ENCODE measurements around the gene NRXN2. TPM values are rescaled to one million over a fixed set of nuclear protein-coding genes. Genes with fewer than 3 reads are reported as not detected.
A peak's percentile ranks its signal among the peaks of the same experiment; 100 is the strongest.

The NRXN2 gene
- total and polyA plus RNA-seq, 3 experiments from 2014 or later: 0.55 to 0.75 TPM; not detected in 1

DNA sequence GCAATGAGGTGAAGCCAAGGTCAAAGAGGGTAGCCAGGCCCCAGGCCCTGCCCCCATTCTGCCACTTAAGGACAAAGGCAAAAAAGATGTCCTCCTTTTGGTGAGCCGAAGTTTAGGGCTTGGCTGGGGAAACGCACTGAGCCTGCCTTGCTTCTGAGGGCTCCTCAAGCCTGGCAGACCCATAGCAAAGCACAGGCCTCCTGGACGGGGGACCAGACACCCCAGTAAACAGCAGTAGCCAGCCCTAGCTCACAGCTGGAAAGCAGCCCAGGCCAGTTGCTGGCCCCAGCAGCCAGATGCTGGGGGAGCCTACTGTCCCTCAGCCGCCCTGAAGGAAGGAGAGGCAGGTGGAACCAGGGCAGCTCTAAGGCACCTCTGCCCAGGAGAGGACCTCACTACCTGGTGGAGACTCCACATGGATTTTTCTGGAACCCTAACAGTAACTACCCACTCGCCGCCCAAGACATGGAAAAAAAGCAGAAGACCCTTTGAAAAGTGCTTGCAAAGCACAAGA, 40.6 kb upstream of the NRXN2 start:
- Histone ChIP-seq H3K4me1 (ENCODE audit: insufficient read depth, low read length) (peaks cover 89% of the 10 kb centered on the region), H3K4me3 (ENCODE audit: low read length) (peak overlapping the region; percentile 47), H3K27ac (ENCODE audit: low read depth, low read length) (no peak overlapping the region), H3K9me3 (ENCODE audit: low read length) (no peaks in the 10 kb centered on the region), H3K36me3 (ENCODE audit: insufficient read depth, low read length) (peaks cover 31% of the 10 kb centered on the region), H3K27me3 (ENCODE audit: insufficient read depth, low read length, poor library complexity, severe bottlenecking) (no peaks in the 10 kb centered on the region)
- ChIA-PET POLR2A (interaction anchor here (0.7 to 15.8 kb wide), 7 partner anchors 8 to 47 kb away, joined by 3 to 220 read pairs (median 9); partner anchors contain the start of genes MEN1, RASGRP2 and SF1), CTCF (interaction anchor here (0.8 to 26.7 kb wide), 7 partner anchors 9 to 75 kb away, joined by 3 to 441 read pairs (median 7); partner anchors contain the start of genes RASGRP2 and SF1)
- H3K9me3 Mint-ChIP-seq: no peaks in the 10 kb centered on the region
- H3K4me1 Mint-ChIP-seq: peaks cover 82 to 92% (median 87%) of the 10 kb centered on the region in 3 donors
- DNase-seq: peak in 2 of 5 donors; percentile 48 to 54
- H3K27me3 Mint-ChIP-seq: peaks cover 0 to 6% of the 10 kb centered on the region in 2 donors
- peaks cover 14 to 68% (median 32%) of the 10 kb centered on the region in 3 donors for H3K36me3 Mint-ChIP-seq
- H3K4me3 Mint-ChIP-seq: peak overlapping the region; percentile 74 to 84 (median 79)
- peak overlapping the region; percentile 84 to 97 (median 90) for H3K27ac Mint-ChIP-seq

DNA sequence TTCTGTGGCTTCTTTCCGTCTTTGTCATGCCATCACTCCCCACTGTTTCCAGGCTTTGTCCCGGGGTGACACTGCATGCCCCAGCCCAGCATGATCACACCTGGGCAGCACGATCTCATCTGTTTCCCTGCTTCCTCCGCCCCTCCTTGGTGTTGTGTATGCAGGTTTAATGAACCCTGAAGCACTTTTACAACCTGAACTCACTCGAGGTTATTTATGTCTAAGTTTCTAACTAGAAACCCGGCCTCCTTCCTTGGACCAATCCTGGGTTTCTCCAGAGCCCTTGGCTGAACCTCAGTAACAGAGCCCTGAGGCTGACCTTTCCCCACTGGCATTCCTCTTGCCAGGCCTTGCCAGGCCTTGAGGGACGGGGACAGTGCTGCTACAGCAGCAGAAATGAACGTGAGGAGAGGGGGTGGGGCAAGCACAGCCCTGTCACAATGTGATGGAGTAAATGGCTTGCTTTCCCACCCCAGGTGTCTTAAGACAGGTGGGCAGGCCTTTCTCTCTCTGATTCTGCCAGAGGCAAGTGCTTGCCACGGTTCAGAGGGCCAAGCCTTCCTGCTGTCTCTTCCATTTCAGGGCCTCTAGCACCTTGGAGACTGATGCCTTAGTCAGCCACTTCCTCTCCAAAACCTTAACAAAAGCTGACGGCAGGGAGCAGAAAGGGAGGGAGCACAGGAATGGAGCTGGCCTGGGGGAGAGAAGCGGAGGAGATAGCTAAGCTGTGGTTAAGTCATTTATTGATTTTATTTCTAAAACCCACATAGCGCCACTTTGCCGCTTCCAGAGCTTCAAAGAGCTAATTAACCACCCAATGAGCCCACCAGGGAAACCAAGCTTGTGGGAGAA, 39.9 kb upstream of the NRXN2 start:
- Histone ChIP-seq H3K9me3 (ENCODE audit: low read length) (no peaks in the 10 kb centered on the region), H3K4me3 (ENCODE audit: low read length) (no peak overlapping the region), H3K27me3 (ENCODE audit: insufficient read depth, low read length, poor library complexity, severe bottlenecking) (no peaks in the 10 kb centered on the region), H3K36me3 (ENCODE audit: insufficient read depth, low read length) (peaks cover 24% of the 10 kb centered on the region), H3K27ac (ENCODE audit: low read depth, low read length) (no peak overlapping the region), H3K4me1 (ENCODE audit: insufficient read depth, low read length) (peaks cover 82% of the 10 kb centered on the region)
- peak overlapping the region; percentile 74 to 84 (median 79) for H3K4me3 Mint-ChIP-seq
- no peaks in the 10 kb centered on the region for H3K9me3 Mint-ChIP-seq
- H3K27me3 Mint-ChIP-seq: peaks cover 0 to 6% of the 10 kb centered on the region in 2 donors
- peak overlapping the region; percentile 84 to 98 (median 90) for H3K27ac Mint-ChIP-seq
- H3K4me1 Mint-ChIP-seq: peaks cover 76 to 85% (median 80%) of the 10 kb centered on the region in 3 donors
- DNase-seq: peak in 2 of 5 donors; percentile 44 to 52
- POLR2A ChIA-PET: interaction anchor here (1.0 to 15.8 kb wide), 7 partner anchors 9 to 48 kb away, joined by 3 to 220 read pairs (median 9); partner anchors contain the start of genes MEN1, RASGRP2 and SF1
- H3K36me3 Mint-ChIP-seq: peaks cover 14 to 61% (median 27%) of the 10 kb centered on the region in 3 donors
- CTCF ChIA-PET: interaction anchor here (1.2 to 26.7 kb wide), 4 partner anchors 9 to 74 kb away, joined by 3 to 441 read pairs (median 6); partner anchors contain the start of gene RASGRP2

DNA sequence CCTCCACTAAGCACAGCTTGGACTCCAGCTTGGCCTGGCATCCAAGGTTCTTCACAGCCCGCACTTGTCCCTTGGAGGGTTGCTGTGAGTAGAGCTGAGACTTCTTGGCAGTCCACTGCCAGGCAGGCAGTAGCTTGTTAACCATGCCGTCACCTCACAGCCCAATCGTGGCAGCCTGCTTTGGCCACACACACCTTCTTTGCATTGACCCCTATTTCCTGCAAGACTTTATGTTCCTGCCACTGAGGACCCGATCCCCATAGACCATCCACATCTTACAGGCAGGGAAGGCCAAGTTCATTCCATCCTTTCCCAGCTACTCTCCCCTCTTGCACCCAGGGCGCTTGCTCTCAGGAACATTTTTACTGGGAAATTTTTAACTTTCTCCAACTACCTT, 39.3 kb upstream of the NRXN2 start:
- no peaks in the 10 kb centered on the region for H3K9me3 ChIP-seq (ENCODE audit: low read length)
- CTCF ChIA-PET: interaction anchor here (1.2 to 26.7 kb wide), 3 partner anchors 10 to 74 kb away, joined by 3 to 441 read pairs (median 4); partner anchors contain the start of gene RASGRP2
- H3K4me1 Mint-ChIP-seq: peaks cover 72 to 81% (median 74%) of the 10 kb centered on the region in 3 donors
- peak in 1 of 5 donors; percentile 42 for DNase-seq
- POLR2A ChIA-PET: interaction anchor here (1.1 to 15.8 kb wide), 4 partner anchors 9 to 18 kb away, joined by 4 to 220 read pairs (median 25); partner anchors contain the start of genes RASGRP2 and SF1
- peaks cover 9 to 57% (median 26%) of the 10 kb centered on the region in 3 donors for H3K36me3 Mint-ChIP-seq
- H3K27me3 Mint-ChIP-seq: peaks cover 0 to 3% of the 10 kb centered on the region in 2 donors
- no peak overlapping the region for H3K4me3 ChIP-seq (ENCODE audit: low read length)
- peak overlapping the region; percentile 74 to 84 (median 79) for H3K4me3 Mint-ChIP-seq
- no peak overlapping the region for H3K27ac ChIP-seq (ENCODE audit: low read depth, low read length)
- peak overlapping the region; percentile 84 to 98 (median 90) for H3K27ac Mint-ChIP-seq
- H3K27me3 ChIP-seq (ENCODE audit: insufficient read depth, low read length, poor library complexity, severe bottlenecking): no peaks in the 10 kb centered on the region
- H3K36me3 ChIP-seq (ENCODE audit: insufficient read depth, low read length): peaks cover 18% of the 10 kb centered on the region
- H3K9me3 Mint-ChIP-seq: no peaks in the 10 kb centered on the region
- peaks cover 76% of the 10 kb centered on the region for H3K4me1 ChIP-seq (ENCODE audit: insufficient read depth, low read length)

DNA sequence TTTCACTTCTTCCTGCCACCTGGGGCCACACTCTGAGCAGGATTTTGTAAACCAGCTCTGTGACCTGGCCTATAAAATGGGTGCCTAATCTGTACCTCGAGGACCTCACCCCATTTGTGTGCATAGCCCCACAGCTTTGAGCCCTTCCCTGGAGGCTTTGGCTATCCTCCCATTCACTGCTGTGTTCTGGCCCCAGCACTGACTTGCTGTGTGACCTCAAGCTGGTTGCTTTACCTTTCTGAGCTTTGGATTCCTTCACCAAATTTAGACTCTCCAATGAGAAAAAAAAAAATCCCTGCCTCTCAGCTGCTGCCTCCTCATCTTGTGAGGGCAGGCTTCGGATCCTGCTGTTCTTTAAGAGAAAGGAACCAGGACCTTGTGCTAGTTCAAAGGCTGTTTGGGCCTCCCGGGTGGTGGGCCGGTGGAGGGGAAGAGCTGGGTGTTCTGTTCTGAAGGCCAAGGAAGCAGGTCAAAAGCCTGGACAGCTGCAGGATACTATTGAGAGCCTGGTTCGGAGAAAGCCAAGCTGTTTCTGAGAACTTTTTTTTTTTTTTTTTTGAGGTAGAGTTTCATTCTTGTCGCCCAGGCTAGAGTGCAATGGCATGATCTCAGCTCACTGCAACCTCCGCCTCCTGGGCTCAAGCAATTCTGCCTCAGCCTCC, 37.9 kb upstream of the NRXN2 start:
- ChIA-PET CTCF (interaction anchor here (1.4 to 26.7 kb wide), 6 partner anchors 10 to 72 kb away, joined by 4 to 441 read pairs (median 5); partner anchors contain the start of genes RASGRP2 and SF1), POLR2A (interaction anchor here (0.6 to 15.8 kb wide), 6 partner anchors 14 to 74 kb away, joined by 3 to 220 read pairs (median 8); partner anchors contain the start of genes RASGRP2 and SF1)
- Histone ChIP-seq H3K4me1 (ENCODE audit: insufficient read depth, low read length) (peaks cover 67% of the 10 kb centered on the region), H3K27ac (ENCODE audit: low read depth, low read length) (peak overlapping the region; percentile 12), H3K36me3 (ENCODE audit: insufficient read depth, low read length) (peaks cover 10% of the 10 kb centered on the region), H3K9me3 (ENCODE audit: low read length) (no peaks in the 10 kb centered on the region), H3K27me3 (ENCODE audit: insufficient read depth, low read length, poor library complexity, severe bottlenecking) (no peaks in the 10 kb centered on the region), H3K4me3 (ENCODE audit: low read length) (peak overlapping the region; percentile 42)
- Mint-ChIP-seq H3K4me1 (peaks cover 63 to 71% (median 64%) of the 10 kb centered on the region in 3 donors), H3K27ac (peak overlapping the region; percentile 63 to 97 (median 84)), H3K9me3 (no peaks in the 10 kb centered on the region), H3K36me3 (peaks cover 9 to 48% (median 19%) of the 10 kb centered on the region in 3 donors), H3K27me3 (peaks cover 0 to 3% of the 10 kb centered on the region in 2 donors), H3K4me3 (peak overlapping the region; percentile 7 to 74 (median 47))
- peak in 1 of 5 donors; percentile 40 for DNase-seq

DNA sequence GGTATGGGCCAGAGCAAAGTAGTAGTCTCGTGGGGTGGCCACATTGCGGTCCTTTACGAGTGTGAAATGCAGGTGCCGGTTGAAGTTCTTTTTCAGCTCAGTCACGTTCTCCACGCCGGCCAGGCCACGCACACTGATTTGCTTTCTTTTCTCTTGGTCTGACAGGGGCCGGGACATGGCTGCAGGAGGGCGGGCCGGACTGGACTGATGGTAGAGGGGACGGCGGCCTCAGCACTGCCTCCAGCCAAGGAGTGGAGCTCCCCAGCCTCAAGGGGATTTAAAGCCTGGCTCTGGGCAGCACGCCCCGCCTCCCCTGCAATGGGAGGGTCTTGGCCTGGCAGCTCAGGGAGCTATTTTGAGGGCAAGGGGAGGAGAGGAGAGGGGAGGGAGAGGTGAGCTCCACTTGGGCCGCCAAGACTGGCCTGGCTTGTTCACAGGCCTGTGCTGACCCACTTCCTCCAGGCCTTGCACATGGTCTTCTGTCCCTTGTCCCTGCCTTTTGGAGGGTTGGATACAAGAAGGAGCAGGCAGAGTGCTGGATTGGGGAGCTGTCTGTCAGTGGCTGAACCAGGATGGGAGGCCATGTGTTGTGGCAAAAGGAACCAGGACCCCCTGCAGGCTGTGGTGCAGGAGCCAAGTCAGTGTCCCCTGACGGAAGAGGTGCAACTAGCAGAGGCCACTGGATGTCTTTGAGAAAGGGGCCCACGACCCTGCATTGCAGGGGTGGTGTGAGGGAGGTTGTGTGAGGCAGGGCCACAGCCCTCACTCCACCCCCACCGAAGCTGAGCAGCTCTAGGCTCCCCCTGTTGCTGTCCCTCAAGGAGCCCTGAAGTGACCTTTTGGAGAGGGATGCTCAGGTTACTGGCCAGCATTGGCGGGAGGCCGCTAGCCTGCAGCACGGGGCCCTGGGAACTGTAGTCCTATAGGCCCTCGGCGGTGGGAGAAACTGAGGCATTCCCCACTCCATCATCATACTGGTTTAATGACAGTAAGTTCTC, 37.0 kb upstream of the NRXN2 start, which contains the start of gene PYGM:
PYGM (minus strand) TSS at position 253 of the 998 bp plus-strand sequence; CDS start at position 177, 76 bp downstream.
- Mint-ChIP-seq H3K4me3 (peak within 1 kb of the TSS in 6 of 7 donors; percentile 7 to 79 (median 50)), H3K36me3 (peaks cover 5 to 40% (median 18%) of the 10 kb centered on the region in 3 donors), H3K9me3 (no peaks in the 10 kb centered on the region), H3K4me1 (peaks cover 55 to 66% (median 58%) of the 10 kb centered on the region in 3 donors), H3K27ac (peak within 1 kb of the TSS; percentile 63 to 97 (median 84)), H3K27me3 (peaks cover 0 to 3% of the 10 kb centered on the region in 2 donors)
- H3K36me3 ChIP-seq (ENCODE audit: insufficient read depth, low read length): peaks cover 6% of the 10 kb centered on the region
- ChIA-PET CTCF (interaction anchor here (0.7 to 26.7 kb wide), 7 partner anchors 8 to 71 kb away, joined by 3 to 441 read pairs (median 5); partner anchors contain the start of genes RASGRP2 and SF1), POLR2A (interaction anchor here (0.7 to 15.8 kb wide), 5 partner anchors 15 to 74 kb away, joined by 3 to 220 read pairs (median 13); partner anchors contain the start of genes RASGRP2 and SF1)
- H3K4me3 ChIP-seq (ENCODE audit: low read length): peak within 1 kb of the TSS; percentile 42
- H3K4me1 ChIP-seq (ENCODE audit: insufficient read depth, low read length): peaks cover 61% of the 10 kb centered on the region
- H3K9me3 ChIP-seq (ENCODE audit: low read length): no peaks in the 10 kb centered on the region
- peak within 1 kb of the TSS; percentile 12 for H3K27ac ChIP-seq (ENCODE audit: low read depth, low read length)
- H3K27me3 ChIP-seq (ENCODE audit: insufficient read depth, low read length, poor library complexity, severe bottlenecking): no peaks in the 10 kb centered on the region
- DNase-seq: peak in 1 of 5 donors; percentile 39

DNA sequence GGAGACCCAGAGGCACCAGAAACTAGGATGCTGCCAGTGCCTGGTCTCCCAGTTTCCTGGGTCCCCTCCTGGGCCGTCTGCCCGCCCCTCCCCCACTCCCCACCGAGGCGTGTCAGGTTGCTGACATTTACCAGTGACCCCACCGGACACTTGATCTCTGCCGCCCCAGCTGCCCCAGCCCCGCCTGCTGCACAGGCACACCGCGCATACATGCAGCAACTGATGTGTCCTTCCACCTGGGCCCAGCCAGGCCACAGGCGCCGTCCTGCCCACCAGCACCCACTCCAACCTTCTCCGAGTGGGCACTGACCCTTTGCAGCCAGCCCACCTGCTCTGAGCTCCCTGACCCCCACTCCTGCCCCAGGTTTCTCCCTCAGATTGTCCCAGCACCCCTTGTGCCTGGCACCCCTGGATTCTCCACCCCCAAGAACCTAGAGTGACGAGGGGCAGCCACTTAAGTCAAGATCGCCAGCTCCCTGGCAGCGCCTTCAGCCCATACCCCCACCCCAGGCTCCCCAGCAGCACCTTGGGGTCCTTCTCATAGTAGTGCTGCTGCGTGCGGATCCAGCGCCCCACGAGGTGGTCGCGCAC, 36.2 kb upstream of the NRXN2 start:
- no peak overlapping the region for H3K27ac ChIP-seq (ENCODE audit: low read depth, low read length)
- H3K4me3 Mint-ChIP-seq: no peak overlapping the region

More for the DNA sequence above, 36.2 kb upstream of the NRXN2 start:
- H3K9me3 ChIP-seq (ENCODE audit: low read length): no peaks in the 10 kb centered on the region
- H3K4me1 Mint-ChIP-seq: peaks cover 47 to 58% (median 50%) of the 10 kb centered on the region in 3 donors
- H3K27me3 ChIP-seq (ENCODE audit: insufficient read depth, low read length, poor library complexity, severe bottlenecking): no peaks in the 10 kb centered on the region
- CTCF ChIA-PET: interaction anchor here (0.7 to 26.7 kb wide), 5 partner anchors 9 to 71 kb away, joined by 3 to 441 read pairs (median 4); partner anchors contain the start of genes RASGRP2 and SF1
- no peaks in the 10 kb centered on the region for H3K9me3 Mint-ChIP-seq
- no peaks in the 10 kb centered on the region for H3K27me3 Mint-ChIP-seq
- H3K36me3 Mint-ChIP-seq: peaks cover 0 to 32% (median 12%) of the 10 kb centered on the region in 3 donors
- POLR2A ChIA-PET: interaction anchor here (0.7 to 15.8 kb wide), 4 partner anchors 15 to 20 kb away, joined by 6 to 220 read pairs (median 14); partner anchors contain the start of genes RASGRP2 and SF1
- DNase-seq: peak in 1 of 5 donors; percentile 47
- no peaks in the 10 kb centered on the region for H3K36me3 ChIP-seq (ENCODE audit: insufficient read depth, low read length)
- H3K27ac Mint-ChIP-seq: peak overlapping the region in 4 of 8 donors; percentile 51 to 94 (median 66)
- peaks cover 53% of the 10 kb centered on the region for H3K4me1 ChIP-seq (ENCODE audit: insufficient read depth, low read length)
- H3K4me3 ChIP-seq (ENCODE audit: low read length): no peak overlapping the region
